Upper lobe of right lung (tissue), 1 donor: ENCODE measurements around the gene CALML4. TPM values are rescaled to one million over a fixed set of nuclear protein-coding genes. Genes with fewer than 3 reads are reported as not detected.

Source experiments
- ATAC-seq: fragments of 200-7000 bp; cut with Tn5 transposase; one replicate; pipeline ENCODE4 v1.9.1; 2020; ENCODE audit warnings: mild to moderate bottlenecking, moderate library complexity
- DNase-seq: peaks from one replicate; pipeline ENCODE4 v3.0.0-alpha.2; 2020
- H3K27ac ChIP-seq: fragments of 200-600 bp; one replicate; pipeline ENCODE4 v1.8.0; 2022
- H3K27me3 ChIP-seq: fragments of 200-600 bp; one replicate; pipeline ENCODE4 v1.8.0; 2022; ENCODE audit warnings: mild to moderate bottlenecking
- H3K36me3 ChIP-seq: fragments of 200-600 bp; one replicate; pipeline ENCODE4 v1.8.0; 2022
- H3K4me1 ChIP-seq: fragments of 200-600 bp; one replicate; pipeline ENCODE4 v1.8.0; 2022
- H3K4me3 ChIP-seq: fragments of 200-600 bp; one replicate; pipeline ENCODE4 v1.8.0; 2022; ENCODE audit warnings: mild to moderate bottlenecking
- H3K9me3 ChIP-seq: fragments of 200-600 bp; one replicate; pipeline ENCODE4 v1.8.0; 2022
- intact Hi-C: fragments of 100-400 bp; cut with DNase I; formaldehyde crosslinking; loops from one replicate; pipeline ENCODE4 v1.11.0; 2022
- long read RNA-seq: library from polyadenylated mRNA; unstranded; transcript quantifications from one replicate; pipeline ENCODE4 v2.0.0, GENCODE V29; 2021
- total RNA-seq: library from RNA; stranded (reverse); fragmentation: NEBNext Ultra II Directional; extraction: Animal tissue kit (Norgen Biotek cat#: 25700); gene quantifications from one replicate; pipeline ENCODE4 v1.2.1, GENCODE V29; 2021
- TF ChIP-seq, protein P1 (sequence below): fragments of 200-600 bp; IDR thresholded peaks from one replicate; pipeline ENCODE4 v1.8.0; 2022; ENCODE audit warnings: antibody characterized with exemption
- donor health status: DM: no; HTN: yes; CAD: no; lungs with severe emphysema.

CALML4 gene, protein sequence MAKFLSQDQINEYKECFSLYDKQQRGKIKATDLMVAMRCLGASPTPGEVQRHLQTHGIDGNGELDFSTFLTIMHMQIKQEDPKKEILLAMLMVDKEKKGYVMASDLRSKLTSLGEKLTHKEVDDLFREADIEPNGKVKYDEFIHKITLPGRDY
- 4.5 TPM for total RNA-seq
- long read RNA-seq, transcript CALML4-206 (5 exons, 987 nt): major isoform, 6 of 12 reads
- long read RNA-seq, partial matches to known transcripts: 0 of 12 reads
- long read RNA-seq, other reads (novel, unspliced or antisense): 4 of 12 reads

- TF ChIP-seq, protein P1, sequence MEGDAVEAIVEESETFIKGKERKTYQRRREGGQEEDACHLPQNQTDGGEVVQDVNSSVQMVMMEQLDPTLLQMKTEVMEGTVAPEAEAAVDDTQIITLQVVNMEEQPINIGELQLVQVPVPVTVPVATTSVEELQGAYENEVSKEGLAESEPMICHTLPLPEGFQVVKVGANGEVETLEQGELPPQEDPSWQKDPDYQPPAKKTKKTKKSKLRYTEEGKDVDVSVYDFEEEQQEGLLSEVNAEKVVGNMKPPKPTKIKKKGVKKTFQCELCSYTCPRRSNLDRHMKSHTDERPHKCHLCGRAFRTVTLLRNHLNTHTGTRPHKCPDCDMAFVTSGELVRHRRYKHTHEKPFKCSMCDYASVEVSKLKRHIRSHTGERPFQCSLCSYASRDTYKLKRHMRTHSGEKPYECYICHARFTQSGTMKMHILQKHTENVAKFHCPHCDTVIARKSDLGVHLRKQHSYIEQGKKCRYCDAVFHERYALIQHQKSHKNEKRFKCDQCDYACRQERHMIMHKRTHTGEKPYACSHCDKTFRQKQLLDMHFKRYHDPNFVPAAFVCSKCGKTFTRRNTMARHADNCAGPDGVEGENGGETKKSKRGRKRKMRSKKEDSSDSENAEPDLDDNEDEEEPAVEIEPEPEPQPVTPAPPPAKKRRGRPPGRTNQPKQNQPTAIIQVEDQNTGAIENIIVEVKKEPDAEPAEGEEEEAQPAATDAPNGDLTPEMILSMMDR: no peak
- Histone ChIP-seq H3K27me3 (no peaks in the 10 kb centered on the region), H3K9me3 (no peaks in the 10 kb centered on the region), H3K4me1 (peaks cover 22% of the 10 kb centered on the region), H3K36me3 (no peaks in the 10 kb centered on the region), H3K27ac (peak within 1 kb of the TSS; percentile 66), H3K4me3 (peak within 1 kb of the TSS; percentile 36)
- intact Hi-C loops: no loop called here
- ATAC-seq: peak; percentile 50
- no peak for DNase-seq
Measured at GRCh38 chr15:68204776-68205557, at the start of gene CALML4. TSS of gene CALML4 (minus strand) at chr15:68205332. CDS start at chr15:68205247, 85 bp downstream.

- intact Hi-C loops: no loop called here
- TF ChIP-seq, protein P1: peak; percentile 90
- ATAC-seq (peak; percentile 73), DNase-seq (no peak)
- Histone ChIP-seq H3K36me3 (no peaks in the 10 kb centered on the region), H3K4me1 (peaks cover 4% of the 10 kb centered on the region), H3K27me3 (no peaks in the 10 kb centered on the region), H3K4me3 (no peak overlapping the region), H3K27ac (no peak overlapping the region), H3K9me3 (no peaks in the 10 kb centered on the region)
Measured at GRCh38 chr15:68252925-68253534, 47.9 kb upstream of the CALML4 start.

DNA sequence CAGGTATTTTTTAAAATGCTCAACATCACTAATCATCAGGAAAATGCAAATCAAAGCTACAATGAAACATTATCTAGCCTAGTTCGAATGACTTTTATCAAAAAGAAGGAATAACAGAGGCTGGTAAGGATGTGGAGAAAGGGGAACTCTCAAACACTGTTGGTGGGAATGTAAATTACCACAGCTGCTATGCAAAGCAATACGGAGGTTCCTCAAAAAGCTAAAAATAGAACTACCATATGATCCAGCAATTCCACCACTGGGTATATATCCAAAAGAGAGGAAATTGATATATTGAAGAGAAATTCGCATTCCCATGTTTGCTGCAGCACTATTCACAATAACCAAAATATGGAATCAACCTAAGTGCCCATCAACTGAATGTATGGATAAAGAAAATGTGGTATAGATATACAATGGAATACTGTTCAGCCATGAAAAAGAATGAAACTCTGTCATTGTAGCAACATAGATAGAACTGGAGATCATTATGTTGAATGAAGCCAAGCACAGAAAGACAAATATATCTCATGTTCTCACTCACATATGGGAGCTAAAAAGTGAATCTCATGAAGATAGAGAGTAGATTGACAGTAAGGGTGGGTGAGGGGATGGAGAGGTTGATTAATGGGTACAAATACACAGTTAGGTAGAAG lies 44.1 kb upstream of the CALML4 start:
- intact Hi-C loops: no loop called here
- no peak overlapping the region for H3K27ac ChIP-seq
- no peaks in the 10 kb centered on the region for H3K27me3 ChIP-seq
- no peaks in the 10 kb centered on the region for H3K9me3 ChIP-seq
- H3K4me1 ChIP-seq: no peaks in the 10 kb centered on the region
- H3K36me3 ChIP-seq: no peaks in the 10 kb centered on the region
- peak; percentile 79 for ATAC-seq
- TF ChIP-seq, protein P1: no peak
- DNase-seq: no peak
- no peak overlapping the region for H3K4me3 ChIP-seq

DNA sequence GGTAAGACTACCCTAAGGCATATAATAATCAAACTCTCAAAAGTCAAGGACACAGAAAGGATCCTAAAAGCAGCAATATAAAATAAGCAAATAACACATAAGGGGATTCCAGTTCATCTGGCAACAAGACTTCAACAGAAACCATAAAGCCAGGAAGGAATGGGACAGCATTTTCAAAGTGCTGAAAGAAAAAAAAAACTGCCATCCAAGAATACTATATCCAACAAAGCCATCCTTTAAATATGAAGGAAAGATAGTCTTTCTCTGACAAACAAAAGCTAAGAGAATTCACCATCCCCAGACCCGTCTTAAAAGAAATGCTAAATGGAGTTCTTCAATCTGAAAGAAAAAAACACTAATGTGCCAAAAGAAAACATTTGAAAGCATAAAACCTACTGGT lies 39.1 kb upstream of the CALML4 start:
- Histone ChIP-seq H3K36me3 (no peaks in the 10 kb centered on the region), H3K9me3 (no peaks in the 10 kb centered on the region), H3K27me3 (no peaks in the 10 kb centered on the region), H3K4me3 (no peak overlapping the region), H3K27ac (no peak overlapping the region), H3K4me1 (no peaks in the 10 kb centered on the region)
- intact Hi-C loops: no loop called here
- no peak for ATAC-seq
- TF ChIP-seq, protein P1: no peak
- no peak for DNase-seq

- intact Hi-C loops: no loop called here
- ATAC-seq: no peak
Measured at GRCh38 chr15:68241088-68241935, 36.2 kb upstream of the CALML4 start.

More at GRCh38 chr15:68241088-68241935, 36.2 kb upstream of the CALML4 start:
- H3K4me3 ChIP-seq: no peak overlapping the region
- no peaks in the 10 kb centered on the region for H3K4me1 ChIP-seq
- no peak for DNase-seq
- no peaks in the 10 kb centered on the region for H3K27me3 ChIP-seq
- H3K36me3 ChIP-seq: no peaks in the 10 kb centered on the region
- no peaks in the 10 kb centered on the region for H3K9me3 ChIP-seq
- H3K27ac ChIP-seq: no peak overlapping the region
- TF ChIP-seq, protein P1: no peak
